HG02884 (cell line): Measurements from ENCODE around the gene SMPD4.
"Not testable (repeated sequence)": the region's sequence is repeated elsewhere in the genome, so short reads cannot be mapped to it uniquely, and the experiment has no call there.

Experiments
- ATAC-seq: cut with Tn5 transposase; IDR thresholded peaks from one replicate; pipeline ENCODE4 v1.9.1; 2021; ENCODE audit warnings: mild to moderate bottlenecking, moderate library complexity; ENCODE audit not compliant: unreplicated experiment

SMPD4 gene

GRCh38 chr2:130181325-130181879 is at the start of gene SMPD4:
TSS of gene SMPD4 (minus strand) at chr2:130181602. CDS start at chr2:130176592, 5,010 bp downstream.
- ATAC-seq, result peak; percentile 50

GRCh38 chr2:130230907-130231306 is 49.5 kb upstream of the SMPD4 start:
- ATAC-seq, result not testable (repeated sequence)

- ATAC-seq, result not testable (repeated sequence)
Measured at GRCh38 chr2:130230376-130230775, 49.0 kb upstream of the SMPD4 start.

GRCh38 chr2:130229161-130229510 is 47.7 kb upstream of the SMPD4 start:
- not testable (repeated sequence) for ATAC-seq

GRCh38 chr2:130228467-130229160 is 47.2 kb upstream of the SMPD4 start:
- ATAC-seq, result not testable (repeated sequence)

- not testable (repeated sequence) for ATAC-seq
Measured at GRCh38 chr2:130228005-130228404, 46.6 kb upstream of the SMPD4 start.

- peak; percentile 97 for ATAC-seq
Measured at GRCh38 chr2:130222523-130222922, 41.1 kb upstream of the SMPD4 start.

GRCh38 chr2:130220505-130220904 is 39.1 kb upstream of the SMPD4 start:
- not testable (repeated sequence) for ATAC-seq

GRCh38 chr2:130219147-130219546 is 37.7 kb upstream of the SMPD4 start:
- not testable (repeated sequence) for ATAC-seq

- ATAC-seq, result not testable (repeated sequence)
Measured at GRCh38 chr2:130207051-130207450, 25.6 kb upstream of the SMPD4 start.

GRCh38 chr2:130203150-130203549 is 21.7 kb upstream of the SMPD4 start:
- ATAC-seq, result not testable (repeated sequence)

GRCh38 chr2:130202518-130202917 is 21.1 kb upstream of the SMPD4 start:
- ATAC-seq, result not testable (repeated sequence)

- no peak for ATAC-seq
Measured at GRCh38 chr2:130198343-130198742, 16.9 kb upstream of the SMPD4 start, which contains the start of gene TUBA3E. TSS of gene TUBA3E (minus strand) at chr2:130198439. CDS start at chr2:130198360, 79 bp downstream.

- ATAC-seq, result not testable (repeated sequence)
Measured at GRCh38 chr2:130196052-130196451, 14.7 kb upstream of the SMPD4 start.

GRCh38 chr2:130195089-130195635 is 13.8 kb upstream of the SMPD4 start:
- ATAC-seq, result not testable (repeated sequence)

GRCh38 chr2:130193824-130194223 is 12.4 kb upstream of the SMPD4 start:
- ATAC-seq, result not testable (repeated sequence)

GRCh38 chr2:130192451-130192850 is 11.0 kb upstream of the SMPD4 start:
- ATAC-seq, result not testable (repeated sequence)

GRCh38 chr2:130191319-130191718 is 9.9 kb upstream of the SMPD4 start:
- not testable (repeated sequence) for ATAC-seq

GRCh38 chr2:130190237-130190636 is 8.8 kb upstream of the SMPD4 start:
- no peak for ATAC-seq

- ATAC-seq, result not testable (repeated sequence)
Measured at GRCh38 chr2:130188958-130189357, 7.6 kb upstream of the SMPD4 start.

GRCh38 chr2:130187859-130188792 is 6.7 kb upstream of the SMPD4 start:
- ATAC-seq, result not testable (repeated sequence)
